HG03139 (cell line): ENCODE results near the gene FHIP1A.

Experiments
- ATAC-seq: cut with Tn5 transposase; IDR thresholded peaks from one replicate; pipeline ENCODE4 v1.9.1; 2021; ENCODE audit not compliant: unreplicated experiment

FHIP1A gene

GRCh38 chr4:151417766-151418376, 8.9 kb downstream of the FHIP1A start:
- no peak for ATAC-seq

- ATAC-seq: no peak
These were observed 9.4 kb downstream of the FHIP1A start for GRCh38 chr4:151418385-151418784.

GRCh38 chr4:151418856-151419255, 9.9 kb downstream of the FHIP1A start:
- no peak for ATAC-seq

- ATAC-seq: no peak
These were observed 11.4 kb downstream of the FHIP1A start for GRCh38 chr4:151420250-151420807.

- ATAC-seq: no peak
These were observed 13.9 kb downstream of the FHIP1A start for GRCh38 chr4:151422854-151423253.

GRCh38 chr4:151426513-151426912, 17.5 kb downstream of the FHIP1A start:
- no peak for ATAC-seq

GRCh38 chr4:151427266-151427665, 18.3 kb downstream of the FHIP1A start:
- no peak for ATAC-seq

GRCh38 chr4:151428346-151428745, 19.4 kb downstream of the FHIP1A start:
- ATAC-seq: no peak

- no peak for ATAC-seq
These were observed 21.1 kb downstream of the FHIP1A start for GRCh38 chr4:151429957-151430570.

GRCh38 chr4:151430740-151431457, 21.9 kb downstream of the FHIP1A start:
- no peak for ATAC-seq

GRCh38 chr4:151431728-151432127, 22.8 kb downstream of the FHIP1A start:
- no peak for ATAC-seq

GRCh38 chr4:151432654-151433053, 23.7 kb downstream of the FHIP1A start:
- ATAC-seq: no peak

GRCh38 chr4:151434183-151434860, 25.3 kb downstream of the FHIP1A start:
- ATAC-seq: no peak

GRCh38 chr4:151436093-151436518, 27.1 kb downstream of the FHIP1A start:
- ATAC-seq: no peak

- no peak for ATAC-seq
These were observed 28.5 kb downstream of the FHIP1A start for GRCh38 chr4:151437505-151437904.

GRCh38 chr4:151438154-151438553, 29.2 kb downstream of the FHIP1A start:
- ATAC-seq: no peak

GRCh38 chr4:151439320-151439719, 30.3 kb downstream of the FHIP1A start:
- no peak for ATAC-seq

GRCh38 chr4:151442002-151442401, 33.0 kb downstream of the FHIP1A start:
- no peak for ATAC-seq

- ATAC-seq: no peak
These were observed 34.3 kb downstream of the FHIP1A start for GRCh38 chr4:151443247-151443646.

GRCh38 chr4:151443752-151444151, 34.8 kb downstream of the FHIP1A start:
- ATAC-seq: no peak

- ATAC-seq: no peak
These were observed 37.2 kb downstream of the FHIP1A start for GRCh38 chr4:151446208-151446607.
